WTC11 (cell line): ENCODE results near the gene FOXN3.

Source experiments
- PREB ChIP-seq: sonication (generic); formaldehyde crosslinking; IDR thresholded peaks from 2 replicates; pipeline ENCODE4 v1.8.1; 2022; ENCODE audit warnings: mild to moderate bottlenecking, missing genetic modification reagents, moderate library complexity, borderline replicate concordance
- SP1 ChIP-seq: sonication (generic); formaldehyde crosslinking; conservative IDR thresholded peaks from 2 replicates; pipeline ENCODE4 v1.8.1; 2022; ENCODE audit warnings: missing genetic modification reagents
- TF ChIP-seq, protein P1 (sequence below): sonication (generic); formaldehyde crosslinking; conservative IDR thresholded peaks from 2 replicates; pipeline ENCODE4 v1.8.1; 2022; ENCODE audit warnings: mild to moderate bottlenecking, missing genetic modification reagents
- TF ChIP-seq, protein P2 (sequence below): fragments of 200-600 bp; IDR thresholded peaks from 2 replicates; pipeline ENCODE4 v1.8.0; 2022; ENCODE audit warnings: antibody characterized with exemption

DNA sequence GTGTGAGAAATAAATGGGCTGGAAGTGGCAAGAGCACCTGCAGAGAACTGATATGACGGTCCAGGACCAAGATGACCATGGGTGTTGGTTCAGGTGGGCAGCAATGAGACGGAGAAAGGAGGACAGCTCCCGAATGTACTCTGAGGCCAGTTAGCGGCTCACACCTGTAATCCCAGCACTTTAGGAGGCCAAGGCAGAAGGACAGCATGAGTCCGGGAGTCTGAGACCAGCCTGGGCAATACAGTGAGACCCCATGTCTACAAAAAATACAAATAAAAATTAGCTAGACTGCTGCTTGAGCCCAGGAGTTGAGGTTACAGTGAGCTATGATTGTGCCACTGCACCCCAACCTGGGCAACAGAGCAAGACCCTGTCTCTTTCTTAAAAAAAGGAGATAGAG lies 60.1 kb downstream of the FOXN3 start:
- TF ChIP-seq, protein P1, sequence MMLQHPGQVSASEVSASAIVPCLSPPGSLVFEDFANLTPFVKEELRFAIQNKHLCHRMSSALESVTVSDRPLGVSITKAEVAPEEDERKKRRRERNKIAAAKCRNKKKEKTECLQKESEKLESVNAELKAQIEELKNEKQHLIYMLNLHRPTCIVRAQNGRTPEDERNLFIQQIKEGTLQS (CRISPR knock-in tag), result no peak
- no peak for TF ChIP-seq PREB (CRISPR knock-in tag)
- TF ChIP-seq, protein P2, sequence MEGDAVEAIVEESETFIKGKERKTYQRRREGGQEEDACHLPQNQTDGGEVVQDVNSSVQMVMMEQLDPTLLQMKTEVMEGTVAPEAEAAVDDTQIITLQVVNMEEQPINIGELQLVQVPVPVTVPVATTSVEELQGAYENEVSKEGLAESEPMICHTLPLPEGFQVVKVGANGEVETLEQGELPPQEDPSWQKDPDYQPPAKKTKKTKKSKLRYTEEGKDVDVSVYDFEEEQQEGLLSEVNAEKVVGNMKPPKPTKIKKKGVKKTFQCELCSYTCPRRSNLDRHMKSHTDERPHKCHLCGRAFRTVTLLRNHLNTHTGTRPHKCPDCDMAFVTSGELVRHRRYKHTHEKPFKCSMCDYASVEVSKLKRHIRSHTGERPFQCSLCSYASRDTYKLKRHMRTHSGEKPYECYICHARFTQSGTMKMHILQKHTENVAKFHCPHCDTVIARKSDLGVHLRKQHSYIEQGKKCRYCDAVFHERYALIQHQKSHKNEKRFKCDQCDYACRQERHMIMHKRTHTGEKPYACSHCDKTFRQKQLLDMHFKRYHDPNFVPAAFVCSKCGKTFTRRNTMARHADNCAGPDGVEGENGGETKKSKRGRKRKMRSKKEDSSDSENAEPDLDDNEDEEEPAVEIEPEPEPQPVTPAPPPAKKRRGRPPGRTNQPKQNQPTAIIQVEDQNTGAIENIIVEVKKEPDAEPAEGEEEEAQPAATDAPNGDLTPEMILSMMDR, result no peak
- no peak for TF ChIP-seq SP1 (CRISPR knock-in tag)
